Myometrial cell (primary cell): ENCODE results near the gene PYM1. TPM values are rescaled to one million over a fixed set of nuclear protein-coding genes. Genes with fewer than 3 reads are reported as not detected.

Experiments
- total RNA-seq: library from RNA; depleted of rRNA; stranded (reverse); fragments of >200 nt; gene quantifications from 2 replicates; pipeline ENCODE4 v1.2.3, GENCODE V29; 2015

Gene PYM1
- total RNA-seq = 46.4 and 54.8 TPM in 2 replicates

GRCh38 chr12:55927588-55928502, at the start of gene PYM1:
Gene PYM1 (minus strand): TSS chr12:55927894. CDS start chr12:55927761, 133 bp downstream.

GRCh38 chr12:55973599-55974307, 46.1 kb upstream of the PYM1 start, which contains the start of gene RAB5B:
Gene RAB5B (plus strand): TSS chr12:55974078. CDS start chr12:55986961, 12,883 bp downstream.

GRCh38 chr12:55966408-55967281, 39.0 kb upstream of the PYM1 start, which contains the start of gene CDK2:
Gene CDK2 (plus strand): TSS chr12:55966830. CDS start chr12:55967009, 179 bp downstream.

GRCh38 chr12:55965941-55966407, 38.3 kb upstream of the PYM1 start, which contains the start of gene PMEL:
Gene PMEL (minus strand): TSS chr12:55966042. CDS start chr12:55966011, 31 bp downstream.

GRCh38 chr12:55930771-55931316, 3.1 kb upstream of the PYM1 start, which contains the start of gene DGKA:
Gene DGKA (plus strand): TSS chr12:55931162. CDS start chr12:55936504, 5,342 bp downstream.

Other genes with a start within 250 kb of the PYM1 start
- gene ITGA7, start 220.0 kb downstream of the PYM1 start, total RNA-seq = 1.2 and 1.8 TPM in 2 replicates
- 153 and 189 TPM in 2 replicates for gene BLOC1S1, start 211.8 kb downstream of the PYM1 start, total RNA-seq
- gene RDH5, start 207.5 kb downstream of the PYM1 start, total RNA-seq = 6.3 and 9.7 TPM in 2 replicates
- 1,567 and 1,598 TPM in 2 replicates for gene CD63, start 198.9 kb downstream of the PYM1 start, total RNA-seq
- gene GDF11, start 184.8 kb downstream of the PYM1 start, total RNA-seq = 13.3 and 15.9 TPM in 2 replicates
- 92.3 and 122 TPM in 2 replicates for gene SARNP, start 110.2 kb downstream of the PYM1 start, total RNA-seq
- gene ORMDL2, start 109.9 kb downstream of the PYM1 start, total RNA-seq = 36.2 and 41.5 TPM in 2 replicates
- gene DNAJC14, start 98.3 kb downstream of the PYM1 start, total RNA-seq = 37.7 and 41.5 TPM in 2 replicates
- 35.8 and 37.5 TPM in 2 replicates for gene MMP19, start 85.0 kb downstream of the PYM1 start, total RNA-seq
- 19.9 and 32.4 TPM in 2 replicates for gene DGKA, start 3.3 kb upstream of the PYM1 start, total RNA-seq
- 0.58 and 0.71 TPM in 2 replicates for gene PMEL, start 38.1 kb upstream of the PYM1 start, total RNA-seq
- gene CDK2, start 38.9 kb upstream of the PYM1 start, total RNA-seq = 35.3 and 39.8 TPM in 2 replicates
- 58.8 and 63.6 TPM in 2 replicates for gene RAB5B, start 46.2 kb upstream of the PYM1 start, total RNA-seq
- 21.8 and 43.0 TPM in 2 replicates for gene SUOX, start 69.4 kb upstream of the PYM1 start, total RNA-seq
- gene IKZF4, start 93.1 kb upstream of the PYM1 start, total RNA-seq = 0.89 and 2.6 TPM in 2 replicates
- 1,394 and 2,798 TPM in 2 replicates for gene RPS26, start 114.0 kb upstream of the PYM1 start, total RNA-seq
- 0.35 TPM in 1 of 2 replicates, not detected in the other for gene ERBB3, start 152.3 kb upstream of the PYM1 start, total RNA-seq
- 199 and 215 TPM in 2 replicates for gene PA2G4, start 176.7 kb upstream of the PYM1 start, total RNA-seq
- 2,864 and 3,592 TPM in 2 replicates for gene RPL41, start 188.7 kb upstream of the PYM1 start, total RNA-seq
- 2.6 and 4.8 TPM in 2 replicates for gene ZC3H10, start 190.4 kb upstream of the PYM1 start, total RNA-seq
- gene ESYT1, start 200.4 kb upstream of the PYM1 start, total RNA-seq = 240 and 325 TPM in 2 replicates
- 92.5 and 126 TPM in 2 replicates for gene MYL6B, start 224.7 kb upstream of the PYM1 start, total RNA-seq
- gene MYL6, start 230.5 kb upstream of the PYM1 start, total RNA-seq = 2,877 and 3,219 TPM in 2 replicates